IPS DF 6.9 (cell line): ENCODE results near the gene SEC14L1.
A peak's percentile ranks its signal among the peaks of the same experiment; 100 is the strongest.

Experiments
- DNase-seq: peaks from one replicate; pipeline ENCODE4 v3.0.0-alpha.2; 2013; ENCODE audit warnings: low read depth, low spot score
- H3K27ac ChIP-seq: one replicate; pipeline ENCODE4 v1.5.1; 2013; ENCODE audit warnings: low read length, control low read depth
- H3K27me3 ChIP-seq: 2 replicates; pipeline ENCODE4 v1.6.1; 2013; ENCODE audit warnings: mild to moderate bottlenecking, low read length; ENCODE audit not compliant: control insufficient read depth, insufficient read depth
- H3K36me3 ChIP-seq: 2 replicates; pipeline ENCODE4 v1.6.1; 2013; ENCODE audit warnings: low read length; ENCODE audit not compliant: control insufficient read depth, insufficient read depth
- H3K4me1 ChIP-seq: 2 replicates; pipeline ENCODE4 v1.6.1; 2013; ENCODE audit warnings: low read length; ENCODE audit not compliant: control insufficient read depth, insufficient read depth
- H3K4me3 ChIP-seq: 2 replicates; pipeline ENCODE4 v1.5.1; 2013; ENCODE audit warnings: mild to moderate bottlenecking, low read length
- H3K9me3 ChIP-seq: 2 replicates; pipeline ENCODE4 v1.6.1; 2013; ENCODE audit warnings: low read length, inconsistent platforms; ENCODE audit not compliant: control insufficient read depth, insufficient read depth
- WGBS: extraction: QIAGEN DNeasy Blood & Tissue Kit; methylation state at CpG from one replicate; pipeline ENCODE4 v1.1.7; 2013; ENCODE audit warnings: mixed read lengths, missing lambda C conversion rate; ENCODE audit not compliant: insufficient read length, insufficient coverage; 5-methylcytosine and 5-hydroxymethylcytosine counted together

Gene SEC14L1

DNA sequence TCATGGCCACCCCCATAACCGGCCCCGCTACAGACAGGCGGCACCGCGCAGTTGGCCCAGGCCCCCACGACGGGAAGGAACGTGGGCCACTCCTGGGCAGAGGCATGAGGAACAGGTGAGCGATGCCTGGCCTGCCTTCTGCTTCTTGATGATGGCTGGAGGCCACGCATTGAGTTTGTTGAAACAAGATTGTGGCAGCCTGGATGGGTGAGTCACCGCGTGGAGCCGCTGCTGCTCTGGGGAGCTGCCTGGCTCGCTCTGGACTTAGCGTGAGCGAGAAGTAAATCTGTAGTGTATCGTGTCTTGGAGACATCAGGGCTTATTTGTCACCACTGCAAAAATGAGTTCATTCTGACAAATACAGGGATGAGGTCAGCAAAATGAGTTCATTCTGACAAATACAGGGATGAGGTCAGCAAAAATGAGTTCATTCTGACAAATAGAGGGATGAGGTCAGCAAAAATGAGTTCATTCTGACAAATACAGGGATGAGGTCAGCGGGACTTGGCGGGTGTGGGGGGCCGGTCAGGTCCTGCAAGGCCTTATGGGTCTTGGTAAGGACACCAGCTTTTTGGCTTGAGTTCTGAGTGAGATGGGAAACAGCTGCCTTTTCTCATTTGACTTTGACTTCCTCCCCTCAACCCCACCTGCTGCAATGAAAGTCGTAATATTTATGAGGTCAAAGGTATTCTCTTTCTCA is 93.0 kb downstream of the SEC14L1 start:
- peaks cover 2% of the 10 kb centered on the region; the same call in 1 of the 2 replicates for H3K4me1 ChIP-seq

DNA sequence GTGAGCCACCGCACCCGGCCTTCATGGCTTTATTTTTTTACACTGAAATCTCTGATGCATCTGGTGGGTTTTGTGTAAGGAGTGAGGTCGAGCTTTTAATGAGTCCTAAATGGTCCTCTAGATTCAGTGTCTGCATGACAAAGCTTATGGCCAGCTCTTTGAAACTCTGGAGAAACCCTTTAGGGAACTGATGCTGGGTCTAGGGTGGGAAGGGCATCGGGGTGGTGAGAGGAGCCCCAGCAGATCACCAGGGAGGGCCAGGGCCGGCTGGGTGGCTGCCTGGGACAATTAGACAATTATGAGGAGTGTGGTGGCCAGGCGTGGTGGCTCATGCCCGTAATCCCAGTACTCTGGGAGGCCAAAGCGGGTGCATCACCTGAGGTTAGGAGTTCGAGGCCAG is 93.9 kb downstream of the SEC14L1 start:
- H3K36me3 ChIP-seq, result no peaks in the 10 kb centered on the region
- no peak overlapping the region for H3K4me3 ChIP-seq
- H3K9me3 ChIP-seq, result no peaks in the 10 kb centered on the region
- H3K4me1 ChIP-seq, result peaks cover 2% of the 10 kb centered on the region; the same call in 1 of the 2 replicates
- no peaks in the 10 kb centered on the region for H3K27me3 ChIP-seq
- H3K27ac ChIP-seq, result no peak overlapping the region
- WGBS, result no CpG with 5 or more reads among the region's 9 CpGs
- no peak for DNase-seq

More for the DNA sequence above, 93.0 kb downstream of the SEC14L1 start:
- Histone ChIP-seq H3K36me3 (no peaks in the 10 kb centered on the region), H3K9me3 (no peaks in the 10 kb centered on the region), H3K27ac (no peak overlapping the region), H3K27me3 (no peaks in the 10 kb centered on the region), H3K4me3 (no peak overlapping the region)
- no peak for DNase-seq
- no CpG with 5 or more reads among the region's 21 CpGs for WGBS

GRCh38 chr17:77235370-77235941 is 94.7 kb downstream of the SEC14L1 start:
- DNase-seq, result no peak
- Histone ChIP-seq H3K36me3 (no peaks in the 10 kb centered on the region), H3K9me3 (no peaks in the 10 kb centered on the region), H3K27ac (no peak overlapping the region), H3K4me3 (no peak overlapping the region), H3K27me3 (no peaks in the 10 kb centered on the region), H3K4me1 (peaks cover 2% of the 10 kb centered on the region; the same call in 1 of the 2 replicates)
- WGBS, result no CpG with 5 or more reads among the region's 15 CpGs

GRCh38 chr17:77237232-77238008 is 96.7 kb downstream of the SEC14L1 start:
- WGBS, result no CpG with 5 or more reads among the region's 13 CpGs
- Histone ChIP-seq H3K27ac (no peak overlapping the region), H3K9me3 (no peaks in the 10 kb centered on the region), H3K4me1 (peaks cover 2% of the 10 kb centered on the region; the same call in 1 of the 2 replicates), H3K27me3 (no peaks in the 10 kb centered on the region), H3K36me3 (no peaks in the 10 kb centered on the region), H3K4me3 (no peak overlapping the region)
- no peak for DNase-seq

DNA sequence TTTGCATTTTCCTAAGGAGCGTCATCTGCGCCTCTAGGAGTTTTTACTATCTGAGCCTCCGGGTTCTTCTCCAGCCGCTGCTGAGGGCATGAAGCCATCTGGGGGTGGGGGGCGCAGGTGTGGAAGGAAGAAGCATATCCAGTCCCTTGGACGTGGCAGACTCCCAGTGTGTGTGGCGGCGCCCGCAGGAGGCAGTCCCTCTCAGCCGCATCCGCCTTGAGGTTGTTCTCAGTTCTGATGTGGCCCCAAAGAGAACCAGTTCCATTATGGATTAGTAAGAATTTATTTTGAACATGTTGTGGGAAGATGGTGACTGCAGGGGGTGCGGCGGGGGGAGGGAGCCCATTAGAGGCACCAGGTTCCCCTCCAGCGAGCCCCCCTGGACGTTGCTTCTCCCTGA is 100.2 kb downstream of the SEC14L1 start:
- Histone ChIP-seq H3K4me3 (no peak overlapping the region), H3K4me1 (peaks cover 2% of the 10 kb centered on the region; the same call in 1 of the 2 replicates), H3K36me3 (no peaks in the 10 kb centered on the region), H3K9me3 (no peaks in the 10 kb centered on the region), H3K27me3 (no peaks in the 10 kb centered on the region), H3K27ac (no peak overlapping the region)
- no peak for DNase-seq
- no CpG with 5 or more reads among the region's 15 CpGs for WGBS

DNA sequence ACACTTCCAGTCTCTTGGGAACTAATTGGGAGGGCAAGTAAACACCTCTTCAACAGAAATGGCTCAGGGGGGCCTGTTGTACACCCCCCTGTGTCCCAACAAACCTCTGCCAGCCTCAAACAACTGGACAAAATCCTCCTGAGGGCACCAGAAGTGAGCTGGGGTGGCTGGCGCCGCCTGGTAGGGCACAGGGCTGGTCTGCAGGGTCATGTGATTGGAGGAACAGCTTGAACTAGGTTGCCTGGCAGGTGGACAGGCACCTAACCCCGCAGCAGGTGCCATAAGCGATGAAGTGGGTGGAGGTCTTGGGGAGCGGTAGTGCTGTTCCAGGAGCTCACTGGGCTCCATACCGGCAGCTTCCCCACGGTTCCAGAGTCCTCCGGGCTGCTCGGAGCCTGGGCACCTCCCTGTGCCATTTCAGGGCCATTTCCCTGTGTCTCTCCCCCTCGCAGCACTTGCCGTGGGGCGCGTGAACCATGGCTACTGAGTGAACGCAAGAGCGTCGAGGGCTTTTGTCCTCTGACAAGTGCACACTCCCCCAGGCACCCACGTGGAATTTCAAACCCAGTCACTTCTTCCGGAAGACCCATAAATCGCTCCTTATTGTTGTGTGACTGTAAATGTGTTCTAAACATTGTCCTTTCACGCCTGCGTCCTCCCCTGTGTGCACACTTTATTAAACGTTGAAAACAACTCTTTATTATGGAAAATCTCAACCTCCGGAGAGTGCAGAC is 101.5 kb downstream of the SEC14L1 start:
- no peaks in the 10 kb centered on the region for H3K27me3 ChIP-seq
- H3K4me1 ChIP-seq, result peaks cover 2% of the 10 kb centered on the region
- H3K9me3 ChIP-seq, result no peaks in the 10 kb centered on the region
- no peak for DNase-seq
- no peaks in the 10 kb centered on the region for H3K36me3 ChIP-seq
- no peak overlapping the region for H3K27ac ChIP-seq
- WGBS, result no CpG with 5 or more reads among the region's 23 CpGs
- H3K4me3 ChIP-seq, result no peak overlapping the region

- Histone ChIP-seq H3K27ac (no peak overlapping the region), H3K36me3 (no peaks in the 10 kb centered on the region), H3K4me3 (no peak overlapping the region), H3K27me3 (no peaks in the 10 kb centered on the region), H3K4me1 (no peaks in the 10 kb centered on the region; the same call in none of the 2 replicates), H3K9me3 (no peaks in the 10 kb centered on the region)
- DNase-seq, result no peak
- WGBS, result no CpG with 5 or more reads among the region's 18 CpGs
Measured at GRCh38 chr17:77245162-77245926, 104.6 kb downstream of the SEC14L1 start.

- no CpG with 5 or more reads among the region's 34 CpGs for WGBS
- H3K4me1 ChIP-seq, result no peaks in the 10 kb centered on the region; the same call in 1 of the 2 replicates
- DNase-seq, result no peak
- no peaks in the 10 kb centered on the region for H3K36me3 ChIP-seq
- H3K9me3 ChIP-seq, result no peaks in the 10 kb centered on the region
- H3K27ac ChIP-seq, result no peak overlapping the region
- peak overlapping the region; percentile 55; the same call in 1 of the 2 replicates for H3K4me3 ChIP-seq
- no peaks in the 10 kb centered on the region for H3K27me3 ChIP-seq
Measured at GRCh38 chr17:77246110-77247047, 105.6 kb downstream of the SEC14L1 start.

DNA sequence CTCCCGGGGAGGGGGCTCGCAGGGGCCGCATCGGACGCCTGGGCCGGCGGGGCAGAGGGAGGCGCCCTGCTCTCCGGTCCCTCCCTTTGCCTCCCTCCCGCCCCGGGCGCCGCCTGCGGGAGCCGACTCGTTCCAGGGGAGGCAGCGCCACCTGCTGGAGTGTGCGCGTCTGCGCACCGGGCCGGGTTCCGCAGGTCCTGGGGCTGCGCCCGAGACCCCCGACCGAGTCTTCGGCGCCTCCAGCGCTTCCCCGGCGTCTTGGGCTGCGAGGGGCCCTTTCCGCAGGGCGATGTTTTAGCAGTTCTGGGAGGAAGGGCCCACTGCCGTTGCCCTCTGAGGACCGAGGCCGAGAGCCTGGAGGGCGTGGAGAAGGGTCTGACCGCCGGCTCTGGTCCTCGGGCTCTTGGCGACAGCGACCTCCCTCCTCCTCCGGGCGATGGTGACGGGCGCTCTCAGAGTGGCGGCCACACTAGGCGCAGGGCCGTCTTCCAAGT is 106.3 kb downstream of the SEC14L1 start:
- no peak for DNase-seq
- Histone ChIP-seq H3K27me3 (no peaks in the 10 kb centered on the region), H3K4me3 (peak overlapping the region; percentile 55; the same call in 1 of the 2 replicates), H3K9me3 (no peaks in the 10 kb centered on the region), H3K36me3 (no peaks in the 10 kb centered on the region), H3K27ac (no peak overlapping the region), H3K4me1 (no peaks in the 10 kb centered on the region; the same call in 1 of the 2 replicates)
- no CpG with 5 or more reads among the region's 51 CpGs for WGBS
